Measurements from ENCODE around the gene CBLB. TPM values are rescaled to one million over a fixed set of nuclear protein-coding genes. Genes with fewer than 3 reads are reported as not detected.

The CBLB gene
- total RNA-seq, 4 donors from 2014 or later, result 154 to 177 (median 169) TPM

- Histone ChIP-seq H3K9me3 (no peaks in the 10 kb centered on the region), H3K36me3 (no peaks in the 10 kb centered on the region), H3K4me3 (no peak overlapping the region), H3K27me3 (no peaks in the 10 kb centered on the region), H3K27ac (no peak overlapping the region), H3K4me1 (peaks cover 0 to 19% (median 5%) of the 10 kb centered on the region in 4 donors)
- DNase-seq (ENCODE audit: low spot score in 2 of 2), result no peak
- WGBS, 2 donors, result 90 to 98% methylated on average over 2 of the region's 2 CpGs
- TF ChIP-seq CTCF (IDR thresholded peaks at IDR 0.05) (no peak), EP300 (IDR thresholded peaks at IDR 0.05) (no peak), POLR2A (IDR thresholded peaks at IDR 0.05) (no peak)
Observed at GRCh38 chr3:105772635-105773034, 96.2 kb downstream of the CBLB start.

GRCh38 chr3:105771392-105771791 is 97.4 kb downstream of the CBLB start:
- Histone ChIP-seq H3K4me3 (no peak overlapping the region), H3K9me3 (no peaks in the 10 kb centered on the region), H3K27ac (no peak overlapping the region), H3K4me1 (peaks cover 0 to 20% (median 5%) of the 10 kb centered on the region in 4 donors), H3K36me3 (no peaks in the 10 kb centered on the region), H3K27me3 (no peaks in the 10 kb centered on the region)
- TF ChIP-seq CTCF (IDR thresholded peaks at IDR 0.05) (no peak), POLR2A (IDR thresholded peaks at IDR 0.05) (no peak), EP300 (IDR thresholded peaks at IDR 0.05) (no peak)
- WGBS, 2 donors, result 95 to 100% methylated on average over 1 of the region's 1 CpG
- DNase-seq (ENCODE audit: low spot score in 2 of 2), result no peak

GRCh38 chr3:105770410-105770809 is 98.4 kb downstream of the CBLB start:
- Histone ChIP-seq H3K27ac (no peak overlapping the region), H3K9me3 (no peaks in the 10 kb centered on the region), H3K4me1 (peaks cover 0 to 25% (median 5%) of the 10 kb centered on the region in 4 donors), H3K36me3 (no peaks in the 10 kb centered on the region), H3K27me3 (no peaks in the 10 kb centered on the region), H3K4me3 (no peak overlapping the region)
- WGBS, 2 donors, result 85 to 88% methylated on average over 4 of the region's 4 CpGs
- DNase-seq (ENCODE audit: low spot score in 2 of 2), result no peak
- TF ChIP-seq CTCF (IDR thresholded peaks at IDR 0.05) (no peak), EP300 (IDR thresholded peaks at IDR 0.05) (no peak)

DNA sequence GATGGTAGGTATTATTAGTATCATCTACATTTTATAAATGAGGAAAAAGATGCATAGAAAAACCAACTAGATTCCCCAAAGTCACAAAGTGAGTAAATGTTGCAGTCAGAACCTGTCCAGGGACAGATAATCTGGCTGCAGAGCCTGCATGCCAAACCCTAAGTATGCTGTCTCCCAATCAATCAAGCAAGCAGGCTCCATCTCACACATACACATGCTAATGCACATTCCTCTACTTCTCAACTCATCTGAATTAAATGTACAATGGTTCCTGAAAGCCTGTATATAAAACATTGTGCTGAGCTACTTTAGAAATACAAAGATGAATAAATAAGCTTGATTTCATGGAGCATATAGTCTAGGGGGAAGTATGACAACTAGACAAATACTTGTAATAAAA is 101.0 kb downstream of the CBLB start:
- Histone ChIP-seq H3K9me3 (no peaks in the 10 kb centered on the region), H3K27ac (no peak overlapping the region), H3K27me3 (no peaks in the 10 kb centered on the region), H3K4me1 (peaks cover 0 to 22% (median 1%) of the 10 kb centered on the region in 4 donors), H3K4me3 (no peak overlapping the region), H3K36me3 (peaks cover 0 to 11% (median 0%) of the 10 kb centered on the region in 3 donors)
- no peak for TF ChIP-seq POLR2A (IDR thresholded peaks at IDR 0.05)
- no peak for TF ChIP-seq CTCF (IDR thresholded peaks at IDR 0.05)
- no peak for DNase-seq (ENCODE audit: low spot score in 2 of 2)

DNA sequence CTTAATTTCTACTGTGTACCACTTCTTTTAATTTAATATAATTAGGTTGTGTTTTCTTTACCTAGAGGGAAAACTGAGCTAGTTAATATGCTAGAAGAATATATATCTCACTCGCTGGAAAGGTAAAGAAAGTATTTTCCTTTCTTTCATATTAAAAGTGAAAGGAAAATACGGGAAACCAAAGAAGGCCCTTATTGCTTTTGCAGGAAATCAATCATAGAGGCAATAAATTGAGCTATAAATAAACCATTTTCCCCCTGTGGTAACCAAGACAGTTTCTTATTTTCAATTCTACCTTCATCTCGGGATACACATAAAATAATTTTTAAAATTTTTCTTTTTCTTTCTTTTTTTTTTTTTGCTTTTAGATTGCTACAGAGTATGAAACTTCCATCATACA is 101.6 kb downstream of the CBLB start:
- WGBS, 2 donors, result 77 to 82% methylated on average over 3 of the region's 3 CpGs

More for the DNA sequence above, 101.6 kb downstream of the CBLB start:
- H3K36me3 ChIP-seq, result peaks cover 0 to 16% (median 0%) of the 10 kb centered on the region in 3 donors
- no peak overlapping the region for H3K27ac ChIP-seq
- H3K4me3 ChIP-seq, result no peak overlapping the region
- no peaks in the 10 kb centered on the region for H3K27me3 ChIP-seq
- H3K4me1 ChIP-seq, result peaks cover 0 to 22% (median 1%) of the 10 kb centered on the region in 4 donors
- peaks cover 0 to 5% (median 0%) of the 10 kb centered on the region in 4 donors for H3K9me3 ChIP-seq
- TF ChIP-seq POLR2A (IDR thresholded peaks at IDR 0.05) (no peak), EP300 (IDR thresholded peaks at IDR 0.05) (no peak), CTCF (IDR thresholded peaks at IDR 0.05) (no peak)
- DNase-seq (ENCODE audit: low spot score in 2 of 2), result no peak

All from tibial nerve (tissue), 4 donors.